ENCODE measurements around the gene INO80C. TPM values are rescaled to one million over a fixed set of nuclear protein-coding genes. Genes with fewer than 3 reads are reported as not detected.

Gene INO80C
- total RNA-seq, 4 donors from 2014 or later = 13.2 to 30.1 (median 17.9) TPM

GRCh38 chr18:35516351-35516750 is 18.6 kb upstream of the INO80C start:
- H3K27ac ChIP-seq = no peak overlapping the region
- 76 to 80% methylated on average over 3 of the region's 3 CpGs for WGBS, 2 donors
- H3K36me3 ChIP-seq = no peaks in the 10 kb centered on the region
- intact Hi-C loops (cut with DNase I) = loop anchor here (10.0 kb wide), 1 partner anchor 58 kb away; no protein-coding TSS in a partner anchor
- no peaks in the 10 kb centered on the region for H3K27me3 ChIP-seq
- no peaks in the 10 kb centered on the region for H3K9me3 ChIP-seq
- no peak for TF ChIP-seq POLR2A (IDR thresholded peaks at IDR 0.05)
- TF ChIP-seq CTCF (IDR thresholded peaks at IDR 0.05) = no peak
- H3K4me3 ChIP-seq = no peak overlapping the region
- DNase-seq = no peak
- H3K4me1 ChIP-seq = peaks cover 0 to 22% (median 8%) of the 10 kb centered on the region in 3 donors

- Histone ChIP-seq H3K4me3 (no peak overlapping the region), H3K36me3 (no peaks in the 10 kb centered on the region), H3K9me3 (no peaks in the 10 kb centered on the region), H3K4me1 (peaks cover 0 to 22% (median 8%) of the 10 kb centered on the region in 3 donors), H3K27ac (no peak overlapping the region), H3K27me3 (no peaks in the 10 kb centered on the region)
- 68 to 70% methylated on average over 6 of the region's 6 CpGs for WGBS, 2 donors
- no peak for DNase-seq
- TF ChIP-seq POLR2A (IDR thresholded peaks at IDR 0.05) (no peak), CTCF (IDR thresholded peaks at IDR 0.05) (no peak)
- intact Hi-C loops (cut with DNase I) = loop anchor here (10.0 kb wide), 1 partner anchor 59 kb away; no protein-coding TSS in a partner anchor
Measured at GRCh38 chr18:35515460-35516130, 17.8 kb upstream of the INO80C start.

- H3K4me1 ChIP-seq = peaks cover 0 to 22% (median 8%) of the 10 kb centered on the region in 3 donors
- no peaks in the 10 kb centered on the region for H3K27me3 ChIP-seq
- no peaks in the 10 kb centered on the region for H3K9me3 ChIP-seq
- no peak for TF ChIP-seq POLR2A (IDR thresholded peaks at IDR 0.05)
- no peak for TF ChIP-seq CTCF (IDR thresholded peaks at IDR 0.05)
- H3K27ac ChIP-seq = peak overlapping the region in 2 of 4 donors; percentile 54 to 76
- DNase-seq = no peak
- H3K36me3 ChIP-seq = no peaks in the 10 kb centered on the region
- 88 to 94% methylated on average over 7 of the region's 7 CpGs for WGBS, 2 donors
- intact Hi-C loops (cut with DNase I) = loop anchor here (10.0 kb wide), 1 partner anchor 60 kb away; no protein-coding TSS in a partner anchor
- H3K4me3 ChIP-seq = no peak overlapping the region
Measured at GRCh38 chr18:35514752-35515459, 17.1 kb upstream of the INO80C start.

- no peaks in the 10 kb centered on the region for H3K9me3 ChIP-seq
- peak overlapping the region in 3 of 4 donors; percentile 54 to 76 (median 69) for H3K27ac ChIP-seq
- 89 to 100% methylated on average over 2 of the region's 2 CpGs for WGBS, 2 donors
- H3K27me3 ChIP-seq = no peaks in the 10 kb centered on the region
- H3K4me1 ChIP-seq = peaks cover 0 to 22% (median 8%) of the 10 kb centered on the region in 3 donors
- DNase-seq = no peak
- TF ChIP-seq POLR2A (IDR thresholded peaks at IDR 0.05) = no peak
- H3K4me3 ChIP-seq = no peak overlapping the region
- intact Hi-C loops (cut with DNase I) = loop anchor here (10.0 kb wide), 1 partner anchor 61 kb away; no protein-coding TSS in a partner anchor
- H3K36me3 ChIP-seq = no peaks in the 10 kb centered on the region
Measured at GRCh38 chr18:35514283-35514682, 16.5 kb upstream of the INO80C start.

GRCh38 chr18:35513181-35513936 is 15.6 kb upstream of the INO80C start:
- TF ChIP-seq CTCF (IDR thresholded peaks at IDR 0.05) = no peak
- TF ChIP-seq POLR2A (IDR thresholded peaks at IDR 0.05) = no peak
- H3K27me3 ChIP-seq = no peaks in the 10 kb centered on the region
- intact Hi-C loops (cut with DNase I) = loop anchor here (10.0 kb wide), 1 partner anchor 61 kb away; no protein-coding TSS in a partner anchor
- whole genome bisulfite sequencing, 2 donors = 39 to 41% methylated on average over 4 to 7 of the region's 7 CpGs
- H3K4me3 ChIP-seq = no peak overlapping the region
- H3K36me3 ChIP-seq = no peaks in the 10 kb centered on the region
- no peak for DNase-seq
- H3K9me3 ChIP-seq = no peaks in the 10 kb centered on the region
- peaks cover 0 to 22% (median 8%) of the 10 kb centered on the region in 3 donors for H3K4me1 ChIP-seq
- H3K27ac ChIP-seq = peak overlapping the region; percentile 73 to 76 (median 76)

All from esophagus squamous epithelium (tissue), 5 donors.